Retina (tissue), 1 donor: Measurements from ENCODE around the gene PKP1.

Source experiments
- DNase-seq: peaks from one replicate; pipeline ENCODE4 v3.0.0-alpha.2; 2016

PKP1 gene

DNA sequence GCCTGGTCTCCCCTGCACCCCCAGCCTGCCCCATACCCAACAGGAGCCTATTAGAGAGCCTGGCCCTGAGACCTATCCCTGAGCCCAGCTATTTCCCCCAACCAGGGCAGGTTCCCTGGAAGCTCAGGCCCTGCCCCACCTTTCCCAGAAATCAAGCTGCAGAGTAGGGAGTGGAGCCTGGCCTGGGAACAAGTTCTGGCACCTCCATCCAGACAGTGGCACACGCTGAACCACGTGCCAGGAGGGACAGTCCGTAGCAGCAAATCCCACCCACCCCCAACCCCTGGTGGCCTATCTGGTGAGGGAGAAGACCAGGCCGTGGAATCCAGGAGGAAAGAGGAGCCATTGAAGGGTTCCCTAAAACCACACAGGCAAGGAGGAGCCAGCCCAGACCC, 71.6 kb downstream of the PKP1 start:
- DNase-seq: no peak

DNA sequence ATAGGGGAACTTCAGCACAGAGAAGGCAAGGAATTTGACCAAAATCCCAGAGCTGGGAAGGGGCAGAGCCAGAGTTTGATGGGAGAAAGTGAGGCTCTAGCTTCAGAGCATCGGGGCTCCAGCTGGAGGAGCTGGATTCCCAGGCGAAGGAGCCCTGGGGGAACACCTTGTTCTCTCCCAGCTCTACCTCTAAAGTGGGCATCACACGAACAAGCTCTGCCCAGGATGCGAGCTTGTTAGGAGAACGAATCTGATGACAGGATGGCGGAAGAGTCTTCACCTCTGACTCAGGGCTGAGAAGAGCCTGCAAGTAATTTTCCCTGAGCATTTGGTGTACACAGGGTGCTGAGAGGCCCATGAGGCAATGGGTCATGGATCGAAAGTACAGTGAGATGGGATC, 72.2 kb downstream of the PKP1 start:
- no peak for DNase-seq

DNA sequence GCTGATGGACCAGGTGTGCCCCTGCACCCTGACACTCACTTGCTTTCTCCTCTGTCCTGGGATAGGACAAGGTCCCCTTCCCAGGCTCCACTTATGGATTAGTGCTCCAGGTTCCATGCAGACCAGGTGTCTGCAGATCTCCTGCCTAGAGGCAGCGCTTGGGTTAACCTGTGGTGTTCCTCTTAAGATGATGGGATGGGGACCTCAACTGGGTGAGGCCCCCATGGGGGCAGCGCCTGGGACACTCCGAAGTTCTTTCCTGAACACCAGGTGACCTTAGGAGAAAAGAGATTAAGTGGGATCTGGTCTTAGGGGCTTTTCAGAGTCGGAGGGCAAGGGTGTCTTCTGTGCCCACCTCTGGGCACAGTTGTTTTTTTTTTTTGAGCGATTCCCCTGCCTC, 72.9 kb downstream of the PKP1 start:
- no peak for DNase-seq

DNA sequence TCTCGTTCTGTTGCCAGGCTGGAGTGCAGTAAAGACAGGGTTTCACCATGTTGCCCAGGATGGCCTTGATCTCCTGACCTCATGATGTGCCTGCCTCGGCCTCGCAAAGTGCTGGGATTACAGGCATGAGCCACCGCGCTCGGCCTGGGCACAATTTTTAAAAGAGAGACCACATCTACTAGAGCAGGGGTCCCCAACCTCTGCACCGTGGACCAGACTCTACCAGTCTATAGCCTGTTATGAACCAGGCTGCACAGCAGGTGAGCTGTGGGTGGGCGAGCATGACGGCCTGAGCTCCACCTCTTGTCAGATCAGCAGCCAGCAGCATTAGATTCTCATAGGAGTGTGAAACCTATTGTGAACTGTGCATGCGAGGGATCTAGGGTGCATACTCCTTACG, 73.4 kb downstream of the PKP1 start:
- DNase-seq: no peak

DNA sequence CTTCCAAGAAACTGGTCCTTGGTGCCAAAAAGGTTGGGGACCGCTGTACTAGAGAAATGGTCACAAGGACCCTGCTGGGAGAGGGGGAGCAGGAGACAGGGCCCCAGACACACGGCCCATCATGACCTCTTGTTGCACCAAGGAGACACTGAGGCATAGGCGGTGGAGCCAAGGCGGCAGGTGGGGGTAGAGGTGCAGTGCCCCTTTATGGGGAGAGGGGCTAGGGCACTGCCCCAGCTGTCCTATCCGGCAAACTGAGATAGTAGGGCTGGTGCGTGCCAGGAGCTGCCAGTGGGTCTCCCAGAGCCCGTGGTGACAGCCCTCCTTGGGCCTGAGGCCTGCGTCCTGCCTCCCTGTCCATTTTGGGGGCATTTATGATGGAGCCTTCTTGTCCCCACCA, 73.9 kb downstream of the PKP1 start:
- no peak for DNase-seq

DNA sequence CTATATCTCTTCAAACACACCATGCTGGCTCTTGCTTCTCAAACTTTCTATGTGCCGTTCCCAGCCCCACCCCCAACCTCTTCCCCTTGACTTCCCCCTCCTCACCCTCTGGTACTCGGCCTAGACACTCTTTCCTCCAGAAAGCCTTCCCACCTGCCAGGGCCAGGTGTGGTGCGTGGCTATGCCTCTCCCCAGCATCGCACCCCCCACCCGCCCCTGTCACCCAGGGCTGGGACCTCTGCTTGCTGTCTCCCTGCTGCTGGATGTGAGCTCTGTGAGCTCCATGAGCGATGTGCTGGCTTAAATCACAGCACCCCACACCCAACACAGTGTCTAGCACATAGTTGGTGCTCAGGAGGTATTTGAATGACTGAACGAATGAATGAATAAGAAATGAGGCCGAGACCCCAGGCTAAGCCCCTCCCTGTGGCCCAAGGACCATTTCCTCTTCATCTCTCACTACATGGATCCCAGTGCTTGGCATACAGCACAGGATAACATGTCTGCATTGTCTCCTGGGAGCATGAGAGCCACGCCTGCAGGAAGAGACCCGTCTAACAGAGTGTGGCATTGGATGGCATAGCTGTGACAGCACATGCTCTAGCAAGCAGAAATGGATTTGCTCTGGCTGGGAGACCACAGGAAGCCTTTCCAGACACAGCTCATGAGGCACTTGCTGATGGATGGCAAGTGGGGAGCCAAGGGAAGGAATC, 74.5 kb downstream of the PKP1 start:
- DNase-seq: no peak

DNA sequence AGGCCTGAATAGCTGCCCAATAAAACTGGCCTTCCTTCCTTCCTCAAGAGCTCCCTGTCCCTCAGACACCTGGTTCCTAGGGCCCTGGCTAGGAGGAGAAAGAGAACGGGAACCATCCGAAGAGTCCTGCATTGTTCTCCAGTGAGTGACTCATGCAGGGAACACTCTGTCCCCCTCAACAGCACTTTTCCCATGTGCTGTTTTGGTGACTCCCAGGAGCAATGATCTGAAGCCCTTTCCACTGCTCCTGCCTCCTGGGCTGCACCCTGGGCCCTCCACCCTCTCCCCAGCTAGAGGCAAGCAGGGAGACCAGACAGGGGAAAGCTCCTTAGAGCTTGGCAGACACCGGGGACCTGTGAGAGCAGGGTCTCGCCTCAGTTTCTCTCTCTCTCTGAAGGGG, 75.3 kb downstream of the PKP1 start:
- no peak for DNase-seq

DNA sequence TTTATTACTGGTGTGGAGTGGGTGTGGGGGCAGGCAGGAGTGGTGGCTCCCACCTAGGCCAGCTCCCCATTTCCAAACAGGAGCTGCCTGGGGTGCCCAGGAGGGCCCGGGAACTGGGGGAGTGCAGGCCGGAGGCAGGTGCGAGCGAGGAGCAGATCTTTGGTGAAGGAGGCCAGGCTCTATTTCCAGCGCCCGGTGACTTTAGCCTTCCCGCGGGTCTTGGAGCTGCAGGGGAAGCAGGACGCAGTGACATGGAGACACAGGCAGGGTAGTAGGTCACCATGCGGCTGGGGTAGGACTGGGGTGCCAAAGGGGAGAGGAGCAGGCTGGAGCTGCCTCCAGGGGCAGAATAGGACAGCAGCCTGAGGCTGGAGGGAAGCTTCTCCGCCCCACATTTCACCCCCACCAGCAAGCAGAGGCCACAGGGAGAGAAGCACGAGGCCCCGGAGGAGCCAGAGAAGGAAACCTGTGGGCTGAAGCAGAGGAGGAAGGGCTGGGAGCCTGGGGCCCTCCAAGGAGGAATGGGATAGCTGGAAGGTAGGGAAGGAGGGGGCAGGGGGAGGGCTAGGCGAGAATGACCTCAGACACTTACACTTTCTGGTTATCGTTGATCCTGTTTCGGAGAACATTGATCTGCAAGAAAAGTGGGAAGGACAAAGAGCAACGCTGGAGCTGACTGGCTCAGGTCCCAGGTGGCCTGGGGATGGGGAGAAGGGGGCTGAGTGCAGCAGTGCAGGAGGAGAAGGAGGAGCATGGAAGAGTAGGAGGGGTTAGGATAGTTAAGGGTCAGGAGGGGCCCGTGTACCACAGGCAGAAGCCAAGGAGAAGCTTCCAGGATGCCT, 75.9 kb downstream of the PKP1 start:
- no peak for DNase-seq

DNA sequence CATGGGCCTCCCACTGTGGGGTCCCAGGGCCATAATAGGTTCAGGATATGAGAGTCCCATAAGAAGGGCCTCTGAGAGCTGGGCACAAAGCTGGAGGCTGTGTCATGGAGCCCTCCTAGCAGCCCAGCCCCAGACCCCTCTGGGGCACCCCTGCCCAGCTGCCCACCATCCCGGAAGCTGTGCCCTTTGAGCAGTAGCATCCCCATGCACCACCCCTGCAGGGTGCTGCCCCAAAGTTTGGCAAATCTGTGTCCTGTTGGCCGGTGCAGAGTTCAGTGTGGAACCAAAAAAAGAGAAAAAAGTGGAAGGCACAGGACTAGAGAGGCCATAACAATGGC, 76.5 kb downstream of the PKP1 start:
- no peak for DNase-seq

DNA sequence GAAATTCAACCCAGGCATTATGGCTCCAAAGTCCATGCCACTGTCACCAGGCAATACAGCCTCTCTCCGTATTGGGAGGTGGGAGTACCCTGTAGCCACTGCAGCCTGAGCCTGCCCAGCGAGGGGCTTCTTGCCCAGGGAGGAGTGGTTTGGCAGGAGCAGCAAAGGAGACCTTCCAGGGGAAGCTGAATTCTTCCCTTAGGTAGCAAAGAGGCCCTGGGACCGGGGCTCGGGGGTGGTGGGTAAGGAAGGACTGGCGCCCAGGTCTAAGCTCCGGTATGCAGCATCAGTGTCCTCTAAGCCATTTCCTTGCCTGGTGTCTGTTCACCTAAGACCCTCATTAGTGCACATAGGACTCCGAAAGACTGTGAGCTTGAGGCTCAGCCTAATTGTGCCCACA, 77.2 kb downstream of the PKP1 start:
- no peak for DNase-seq

DNA sequence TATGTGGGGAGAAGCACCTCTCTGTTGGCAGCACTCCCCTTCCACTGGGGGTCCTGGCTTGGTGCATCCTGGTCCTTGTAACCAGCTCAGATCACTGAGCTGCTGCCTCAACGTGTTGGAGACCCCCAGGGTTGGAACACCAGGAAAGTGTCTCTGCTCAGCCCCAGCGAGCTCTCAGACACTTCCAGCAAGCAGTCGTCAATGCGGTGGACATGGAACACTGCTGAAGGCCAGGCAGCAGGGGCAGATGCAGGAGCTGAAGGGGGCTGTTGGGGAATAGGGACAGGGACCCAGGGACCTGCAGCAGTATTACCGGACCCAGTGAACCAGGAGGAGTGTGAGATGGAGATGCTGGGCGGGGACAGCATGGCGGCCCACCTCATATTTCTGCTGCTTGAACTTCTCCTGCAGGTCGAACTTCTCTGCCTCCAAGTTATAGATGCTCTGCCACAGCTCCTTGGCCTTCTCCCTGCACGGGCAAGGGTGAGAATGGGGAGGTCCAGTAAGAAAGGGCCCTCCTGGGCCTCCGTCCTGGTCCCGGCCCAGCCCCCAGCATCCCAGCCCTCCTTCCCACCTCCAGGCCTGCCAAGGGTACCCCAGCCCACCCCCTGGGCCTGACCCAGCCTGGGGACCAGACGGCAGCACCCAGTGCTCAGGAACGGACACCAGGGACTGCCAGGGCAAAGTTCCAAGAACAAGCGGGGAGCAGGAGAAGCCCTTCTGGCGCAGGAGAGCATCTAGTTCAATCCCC, 77.8 kb downstream of the PKP1 start:
- DNase-seq: no peak

DNA sequence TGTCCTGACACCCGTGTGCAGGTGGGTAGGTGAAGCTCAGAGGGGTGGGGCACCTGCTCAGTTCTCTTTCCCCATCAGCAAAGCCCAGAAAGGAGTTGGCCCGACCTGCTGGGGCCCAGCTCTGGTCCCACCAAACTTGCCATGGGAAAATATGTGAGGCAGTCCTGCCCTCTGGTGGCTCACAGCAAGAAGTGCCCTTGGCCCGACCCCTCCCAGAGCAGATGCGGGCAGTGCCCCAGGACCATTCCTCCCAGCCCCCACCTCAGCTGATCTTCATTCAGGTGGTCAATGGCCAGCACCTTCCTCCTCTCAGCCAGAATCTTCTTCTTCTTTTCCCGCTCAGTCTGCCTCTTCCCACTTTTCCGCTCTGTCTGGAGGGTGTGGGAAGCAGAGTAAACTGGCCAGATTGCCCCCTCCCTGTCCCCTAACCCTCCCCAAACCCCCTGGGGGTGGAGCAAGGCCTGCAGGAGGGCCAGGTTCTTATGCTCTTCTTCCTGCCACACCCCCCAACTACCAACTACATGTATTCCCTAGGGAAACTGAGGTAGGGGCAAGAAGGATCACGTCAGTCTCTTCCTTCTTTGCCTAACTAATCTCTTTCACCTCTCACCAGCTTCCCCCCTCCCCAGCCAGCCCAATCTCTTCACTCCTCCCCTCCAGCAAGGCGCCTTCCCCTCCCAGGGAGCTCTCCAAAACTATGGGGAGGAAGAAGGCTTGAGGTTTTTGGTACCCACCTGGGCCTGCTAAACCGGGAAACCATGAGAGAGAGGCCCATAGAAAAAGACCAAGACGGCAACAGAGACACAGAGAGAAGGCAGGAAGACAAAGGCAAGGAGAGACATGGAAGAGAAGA, 78.6 kb downstream of the PKP1 start:
- DNase-seq: peak; percentile 62

DNA sequence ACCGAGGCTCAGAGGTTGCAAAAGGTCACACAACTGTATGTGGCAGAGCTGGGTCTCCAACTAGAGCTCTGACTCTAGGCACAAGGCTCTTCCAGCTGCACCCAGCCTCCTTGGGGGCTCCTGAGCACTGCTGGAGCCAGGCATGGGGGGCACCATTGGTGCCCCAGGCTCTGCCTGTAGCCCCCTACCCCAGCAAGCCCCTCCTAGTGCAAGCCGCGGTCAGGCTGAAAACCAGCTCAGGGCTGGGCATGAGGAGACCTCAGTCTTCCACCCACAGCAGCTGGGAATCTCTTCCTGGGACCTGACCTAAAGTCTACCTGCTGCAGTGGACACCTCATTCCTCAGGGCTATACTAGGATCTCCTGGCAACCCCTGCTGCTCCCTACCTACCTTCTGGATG, 79.6 kb downstream of the PKP1 start:
- no peak for DNase-seq

DNA sequence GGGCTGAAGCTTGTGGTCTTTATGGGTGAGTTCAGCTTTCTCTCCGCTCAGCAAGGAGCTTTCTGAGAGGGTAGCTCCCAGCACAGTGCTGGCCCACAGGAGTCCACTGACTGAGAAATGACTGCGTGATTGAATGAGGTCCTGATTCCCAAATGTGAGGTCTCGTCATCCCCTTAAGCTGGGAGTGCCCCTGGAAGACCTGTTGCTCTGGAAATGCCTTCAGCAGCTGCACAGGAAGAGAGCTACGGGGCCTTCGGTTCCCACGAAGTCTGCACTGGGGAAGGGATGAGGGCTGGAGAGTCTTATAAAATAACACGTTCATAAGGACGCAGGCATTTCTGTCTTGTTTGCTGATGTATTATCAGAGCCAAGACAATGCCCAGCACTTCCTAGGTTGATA, 80.2 kb downstream of the PKP1 start:
- no peak for DNase-seq

DNA sequence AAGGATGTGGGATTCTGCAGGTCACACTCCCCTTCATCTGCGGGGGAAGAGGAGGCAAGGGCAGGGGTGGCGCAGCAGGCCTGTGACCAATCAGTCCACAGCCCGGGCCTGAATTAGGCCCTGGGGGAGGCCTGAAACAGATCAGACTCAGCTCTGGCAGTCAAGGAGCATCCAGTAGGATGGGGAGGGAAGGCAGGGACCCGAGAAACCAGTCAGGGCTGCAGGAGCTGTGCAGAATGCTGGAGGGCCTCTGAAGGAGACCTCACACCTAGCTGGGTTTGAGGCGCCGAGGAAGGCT, 81.5 kb downstream of the PKP1 start:
- no peak for DNase-seq

DNA sequence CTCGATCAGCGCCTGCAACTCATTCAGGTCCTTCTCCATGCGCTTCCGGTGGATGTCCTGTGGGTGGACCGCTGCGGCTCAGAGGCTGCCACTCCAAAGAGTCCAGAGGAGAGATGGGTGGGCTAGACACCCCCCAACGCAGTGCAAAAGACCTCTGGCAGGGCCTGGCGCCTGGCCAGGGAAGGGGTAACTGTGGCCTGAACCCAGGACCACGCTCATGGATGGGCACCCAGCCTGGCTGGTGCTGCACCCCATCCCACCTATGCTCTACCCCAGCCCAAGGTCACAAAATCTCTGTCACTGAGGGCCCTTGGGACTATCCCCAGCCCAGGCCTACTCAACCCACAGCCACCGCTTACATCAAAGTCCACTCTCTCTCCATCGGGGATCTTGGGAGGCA, 81.9 kb downstream of the PKP1 start:
- DNase-seq: no peak

DNA sequence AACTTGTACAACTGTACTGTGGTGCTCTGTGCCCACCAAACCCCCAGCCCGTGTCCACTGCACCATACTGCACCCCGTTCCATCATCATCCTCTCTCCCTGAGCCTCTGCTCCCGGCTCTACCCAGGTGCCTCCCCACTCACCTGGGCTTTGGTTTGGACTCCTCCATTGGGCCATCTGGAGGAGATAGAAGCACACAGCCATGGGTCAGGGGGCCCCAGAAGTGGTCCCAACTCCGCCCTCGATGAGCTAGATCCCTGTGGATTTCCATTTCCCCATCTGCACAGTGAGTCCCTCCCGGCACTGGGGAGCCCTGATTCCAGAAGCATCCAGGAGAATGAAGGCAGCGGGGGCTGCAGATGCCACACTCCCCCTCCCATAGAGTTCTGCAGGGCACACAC, 83.4 kb downstream of the PKP1 start:
- no peak for DNase-seq

DNA sequence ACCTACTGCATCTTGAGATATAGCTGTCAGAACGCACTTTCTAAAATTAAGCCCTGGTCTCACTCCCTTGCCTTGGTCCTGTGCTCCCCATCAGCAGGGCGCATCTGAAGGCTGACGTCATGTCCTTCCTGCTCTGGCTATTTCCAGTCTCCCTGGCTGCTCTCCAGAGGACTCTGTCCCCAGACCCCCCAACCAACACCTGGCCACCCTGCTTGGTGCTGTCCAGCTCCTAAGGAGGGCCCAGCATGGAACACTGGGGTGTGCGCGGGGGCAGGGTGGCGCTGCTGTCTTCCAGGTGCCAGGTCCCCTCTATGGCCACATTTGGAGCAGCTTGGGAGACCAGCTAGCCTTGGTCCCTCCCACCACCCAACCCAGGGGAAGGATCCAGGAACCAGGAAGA, 85.9 kb downstream of the PKP1 start:
- DNase-seq: no peak

DNA sequence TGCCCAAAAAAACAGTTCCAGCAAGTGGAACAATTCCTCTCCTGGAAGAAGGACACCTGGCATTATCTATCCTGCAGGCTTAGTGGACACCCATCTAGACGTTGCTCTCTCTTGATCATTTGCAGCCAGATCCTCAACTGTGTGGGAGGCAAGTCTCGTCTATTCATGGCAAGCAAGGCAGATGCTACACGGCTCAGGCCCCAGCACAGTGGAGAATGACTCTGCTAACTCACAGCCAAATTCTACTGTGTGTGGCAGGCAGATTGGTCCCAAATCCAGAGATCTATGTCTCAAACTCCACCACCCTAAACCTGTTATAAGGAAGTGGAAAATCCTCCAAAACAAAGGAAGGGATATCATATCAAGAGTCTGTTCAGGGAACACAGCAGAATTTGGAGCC, 87.2 kb downstream of the PKP1 start:
- DNase-seq: no peak

DNA sequence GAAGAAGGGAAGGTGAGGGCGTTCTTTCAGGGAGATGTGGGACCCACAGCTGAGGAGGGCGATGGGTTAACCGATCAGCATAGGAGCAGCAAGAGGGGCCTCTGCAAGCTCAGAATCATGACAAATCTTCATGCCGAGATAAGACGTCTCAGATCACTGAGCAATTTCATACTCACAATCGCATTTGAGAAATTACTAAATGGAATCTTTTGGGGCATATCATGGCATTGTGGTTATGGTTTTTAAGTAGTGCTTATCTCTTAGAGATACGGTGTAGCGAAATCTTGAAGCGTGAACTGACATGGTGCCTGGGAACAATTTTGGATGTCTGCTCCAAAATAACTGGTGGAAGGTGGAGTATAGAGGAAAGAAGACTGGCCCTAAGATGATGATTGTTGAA, 88.0 kb downstream of the PKP1 start:
- DNase-seq: no peak

DNA sequence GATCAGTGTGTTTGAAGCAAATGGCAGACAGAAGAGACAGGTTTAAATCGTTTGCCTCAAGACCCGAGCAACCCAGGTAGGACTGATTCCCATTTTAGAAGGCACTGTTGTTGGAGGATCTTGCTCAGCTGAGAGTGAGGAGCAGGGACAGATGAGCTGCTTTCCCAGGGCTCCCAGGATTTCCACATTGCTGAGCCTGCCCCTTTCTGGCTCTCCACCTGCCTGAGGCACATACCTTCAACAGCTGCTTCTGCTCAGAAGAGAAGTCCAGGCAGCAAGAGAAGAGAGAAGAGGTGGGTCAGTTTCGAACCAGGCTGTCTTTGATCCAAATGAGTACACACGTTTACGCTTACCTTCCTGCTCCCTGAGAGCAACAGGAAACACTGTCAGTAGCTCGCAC, 88.5 kb downstream of the PKP1 start:
- DNase-seq: no peak

DNA sequence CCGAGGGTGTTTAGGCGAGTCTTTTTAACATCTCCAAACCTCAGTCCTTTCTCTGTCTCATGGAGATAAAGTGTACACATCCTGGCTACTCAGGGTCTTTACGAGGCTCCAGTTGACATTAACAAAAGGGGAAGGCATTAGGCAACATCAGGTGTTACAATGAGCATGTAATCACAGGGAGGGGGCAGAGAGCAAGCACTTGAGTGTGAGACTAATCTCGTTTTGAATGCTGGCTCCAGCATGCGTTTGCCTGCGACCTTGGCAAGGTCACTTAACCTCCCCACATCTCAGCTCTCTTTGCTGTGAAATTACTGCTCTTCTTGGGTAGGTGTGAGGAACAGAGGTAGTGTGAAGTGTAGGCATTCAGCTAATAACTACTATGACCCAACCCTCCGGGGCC, 91.1 kb downstream of the PKP1 start:
- DNase-seq: peak; percentile 36

DNA sequence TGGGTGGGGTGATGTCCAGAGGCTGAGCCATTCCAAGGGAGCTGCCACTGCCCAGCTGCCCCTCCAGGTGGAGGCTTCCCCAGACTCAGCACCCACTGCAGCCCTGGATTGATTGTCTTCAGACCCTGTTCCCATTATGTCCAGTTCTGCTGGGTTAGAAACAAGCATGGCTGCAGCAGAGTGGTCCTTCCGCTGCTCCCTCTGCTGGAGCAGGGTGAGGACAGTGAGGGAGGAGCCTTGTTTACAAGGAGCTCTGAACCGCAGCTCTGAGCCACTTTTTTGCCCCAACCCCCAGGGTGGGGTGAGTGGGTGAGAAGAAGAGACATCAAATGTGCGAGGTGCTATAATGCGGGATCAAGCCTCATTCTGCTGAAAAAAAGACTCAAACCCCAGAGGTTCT, 91.9 kb downstream of the PKP1 start:
- no peak for DNase-seq

DNA sequence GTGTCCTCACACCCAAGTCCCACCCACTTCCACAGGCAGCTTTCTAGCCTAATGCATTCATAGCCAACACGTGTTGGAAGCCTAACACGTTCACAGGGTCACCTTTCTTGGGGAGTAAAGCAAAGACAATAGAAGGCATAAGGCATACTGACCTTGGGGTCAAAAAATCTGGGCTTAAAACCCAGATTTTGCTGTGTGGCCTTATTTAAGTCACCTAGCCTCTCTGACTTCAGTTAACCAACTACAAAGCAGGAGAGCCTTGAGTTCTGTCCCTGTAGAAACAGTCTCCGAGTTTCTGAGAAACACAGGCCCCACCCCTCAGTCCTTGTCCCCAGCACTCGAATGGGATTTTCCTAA, 92.8 kb downstream of the PKP1 start:
- no peak for DNase-seq
